ENCODE results near the gene VEGFC. TPM values are rescaled to one million over a fixed set of nuclear protein-coding genes. Genes with fewer than 3 reads are reported as not detected.

The VEGFC gene
- total RNA-seq, 1 experiment from 2014 or later: not detected

DNA sequence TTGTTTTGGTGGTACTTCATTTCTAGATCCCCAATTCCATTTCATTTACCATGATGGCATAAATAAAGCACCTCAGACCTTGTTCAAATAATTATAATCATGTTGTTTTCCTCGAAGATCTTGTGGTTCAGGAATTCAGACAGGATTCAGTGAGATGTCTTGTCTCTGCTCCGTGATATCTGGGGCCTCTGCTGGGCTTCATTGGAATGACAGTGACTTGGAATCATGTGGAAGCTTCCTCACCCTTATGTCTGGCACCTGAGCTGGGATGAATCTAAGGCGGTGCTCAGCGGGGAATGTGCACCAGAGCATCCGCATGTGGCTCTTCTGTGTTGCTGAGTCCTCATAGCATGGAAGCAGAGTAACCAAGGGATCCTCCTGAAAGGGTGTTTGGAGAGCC is 132.2 kb downstream of the VEGFC start:
- DNase-seq (ENCODE audit: low read depth, low spot score) (no peak), ATAC-seq (peak; percentile 73)
- Histone ChIP-seq H3K4me2 (ENCODE audit: low read length) (no peak overlapping the region), H3K4me1 (ENCODE audit: control insufficient read depth in 1 of 2, insufficient read depth in 2 of 2, low read length in 2 of 2) (no peaks in the 10 kb centered on the region), H2AFZ (ENCODE audit: low read depth, low read length, poor library complexity, severe bottlenecking) (no peak overlapping the region), H3K27ac (ENCODE audit: low read depth, low read length) (no peak overlapping the region), H4K20me1 (ENCODE audit: insufficient read depth) (no peaks in the 10 kb centered on the region), H3K9me3 (ENCODE audit: control insufficient read depth in 1 of 2, insufficient read depth in 1 of 2, low read depth in 1 of 2, low read length in 2 of 2) (no peaks in the 10 kb centered on the region), H3K36me3 (ENCODE audit: control insufficient read depth in 1 of 2, insufficient read depth in 2 of 2, low read length in 2 of 2) (no peaks in the 10 kb centered on the region), H3K9ac (ENCODE audit: low read length) (no peak overlapping the region), H3K4me3 (replicated peaks in 1 of 2; ENCODE audit: low read depth in 1 of 2, low read length in 2 of 2) (no peak overlapping the region), H3K27me3 (ENCODE audit: insufficient read depth, low read length) (no peaks in the 10 kb centered on the region), H3K9me2 (ENCODE audit: insufficient read depth) (no peaks in the 10 kb centered on the region), H3K79me2 (ENCODE audit: insufficient read depth, low read length) (no peaks in the 10 kb centered on the region)
- BruUV-seq (replicated peaks): no TSS peak
- ChIA-PET POLR2A (no interaction called here), CTCF (no interaction called here), RAD21 (ENCODE audit: low non-redundant PET in 1 of 2, low total read pairs in 2 of 2, uncharacterized antibody in 2 of 2, unreplicated experiment in 2 of 2) (no interaction called here)
- intact Hi-C loops (cut with micrococcal nuclease): no loop called here
- TF ChIP-seq CTCF (IDR thresholded peaks at IDR 0.05 in 2 of 3, conservative IDR thresholded peaks at IDR 0.05 in 1 of 3; ENCODE audit: borderline replicate concordance in 1 of 3, insufficient read depth in 1 of 3, low read depth in 2 of 3, low read length in 2 of 3) (peak in 2 of 3 experiments; percentile 28 to 31; a peak in 1 of 6 replicates), ZNF274 (IDR thresholded peaks at IDR 0.05; ENCODE audit: low read depth, low read length) (no peak)

DNA sequence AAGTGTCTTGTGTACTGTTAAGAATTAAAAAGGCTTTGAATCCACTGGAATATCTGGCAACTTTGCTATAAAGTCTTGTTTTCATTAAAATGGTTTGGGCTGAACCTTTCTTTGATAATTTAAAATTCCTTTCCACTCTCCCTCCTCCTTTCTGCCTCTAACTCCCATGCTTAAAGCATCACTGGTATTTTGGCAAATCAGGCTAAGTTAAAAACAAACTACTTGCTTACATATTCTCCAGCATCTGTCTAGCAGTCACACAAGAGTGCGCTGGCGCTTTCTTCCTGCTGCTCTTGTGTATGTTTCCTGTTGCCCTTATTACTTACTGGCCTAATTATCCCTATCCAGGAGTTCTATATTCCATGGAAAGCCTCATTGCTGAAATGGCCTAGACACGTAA is 136.6 kb downstream of the VEGFC start:
- POLR2A ChIA-PET: no interaction called here
- no peak for ATAC-seq
- CTCF ChIA-PET: no interaction called here
- H3K4me1 ChIP-seq (ENCODE audit: control insufficient read depth in 1 of 2, insufficient read depth in 2 of 2, low read length in 2 of 2): no peaks in the 10 kb centered on the region
- no peaks in the 10 kb centered on the region for H3K79me2 ChIP-seq (ENCODE audit: insufficient read depth, low read length)
- no peak overlapping the region for H3K4me2 ChIP-seq (ENCODE audit: low read length)
- no peaks in the 10 kb centered on the region for H3K9me2 ChIP-seq (ENCODE audit: insufficient read depth)
- intact Hi-C loops (cut with micrococcal nuclease): no loop called here
- no peak overlapping the region for H3K4me3 ChIP-seq (replicated peaks in 1 of 2; ENCODE audit: low read depth in 1 of 2, low read length in 2 of 2)
- no peaks in the 10 kb centered on the region for H3K27me3 ChIP-seq (ENCODE audit: insufficient read depth, low read length)
- H3K27ac ChIP-seq (ENCODE audit: low read depth, low read length): no peak overlapping the region
- H2AFZ ChIP-seq (ENCODE audit: low read depth, low read length, poor library complexity, severe bottlenecking): no peak overlapping the region
- no peaks in the 10 kb centered on the region for H4K20me1 ChIP-seq (ENCODE audit: insufficient read depth)
- no TSS peak for BruUV-seq (replicated peaks)
- RAD21 ChIA-PET (ENCODE audit: low non-redundant PET in 1 of 2, low total read pairs in 2 of 2, uncharacterized antibody in 2 of 2, unreplicated experiment in 2 of 2): no interaction called here
- no peaks in the 10 kb centered on the region for H3K36me3 ChIP-seq (ENCODE audit: control insufficient read depth in 1 of 2, insufficient read depth in 2 of 2, low read length in 2 of 2)
- DNase-seq (ENCODE audit: low read depth, low spot score): no peak
- no peak overlapping the region for H3K9ac ChIP-seq (ENCODE audit: low read length)
- H3K9me3 ChIP-seq (ENCODE audit: control insufficient read depth in 1 of 2, insufficient read depth in 1 of 2, low read depth in 1 of 2, low read length in 2 of 2): no peaks in the 10 kb centered on the region
- TF ChIP-seq EGR1 (IDR thresholded peaks at IDR 0.05; ENCODE audit: low read depth) (no peak), FOSL1 (IDR thresholded peaks at IDR 0.05; ENCODE audit: low read depth) (no peak), JUND (IDR thresholded peaks at IDR 0.05) (no peak), ZNF274 (IDR thresholded peaks at IDR 0.05; ENCODE audit: low read depth, low read length) (no peak), POLR2AphosphoS5 (IDR thresholded peaks at IDR 0.05; ENCODE audit: low read depth, low read length) (no peak), TCF7L2 (IDR thresholded peaks at IDR 0.05; ENCODE audit: borderline replicate concordance, extremely low read depth, insufficient read depth, insufficient read length) (no peak), CEBPB (IDR thresholded peaks at IDR 0.05; ENCODE audit: low read depth) (no peak), REST (IDR thresholded peaks at IDR 0.05; ENCODE audit: low read depth) (no peak), ZBTB33 (IDR thresholded peaks at IDR 0.05; ENCODE audit: extremely low read depth, insufficient replicate concordance, low read length) (no peak), MAX (IDR thresholded peaks at IDR 0.05) (no peak), SP1 (IDR thresholded peaks at IDR 0.05; ENCODE audit: low read depth) (no peak), CBX3 (IDR thresholded peaks at IDR 0.05; ENCODE audit: low read depth) (no peak)

Data from HCT116 (cell line).